ENCODE measurements around the gene MOB1B. TPM values are rescaled to one million over a fixed set of nuclear protein-coding genes. Genes with fewer than 3 reads are reported as not detected.
A peak's percentile ranks its signal among the peaks of the same experiment; 100 is the strongest.

Gene MOB1B
- total and polyA plus RNA-seq, 3 donors from 2014 or later, result 8.9 to 16.4 (median 15.0) TPM

DNA sequence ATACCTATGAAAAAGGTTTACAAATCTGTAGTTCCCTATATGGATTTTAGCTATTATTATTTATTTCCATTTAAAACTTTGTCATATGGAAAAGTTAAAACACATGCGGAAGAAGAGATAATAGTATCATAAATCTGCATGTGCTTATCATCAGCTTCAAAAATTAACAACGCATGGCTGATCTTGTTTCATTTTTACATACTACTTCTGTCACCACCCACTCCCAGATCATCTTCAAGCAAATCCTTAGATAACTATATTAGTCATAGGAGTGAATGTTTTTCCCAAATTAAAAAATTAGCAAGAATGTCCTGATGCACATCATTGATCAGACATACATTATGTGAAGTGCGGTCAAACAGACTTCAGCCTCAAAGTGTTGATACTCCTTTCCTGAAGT, 24.6 kb upstream of the MOB1B start:
- Histone ChIP-seq H3K9me3 (no peaks in the 10 kb centered on the region), H3K4me3 (no peak overlapping the region), H3K4me1 (no peaks in the 10 kb centered on the region), H3K27ac (no peak overlapping the region), H3K36me3 (ENCODE audit: low read depth, missing control alignments) (no peaks in the 10 kb centered on the region), H3K27me3 (no peaks in the 10 kb centered on the region)
- TF ChIP-seq CTCF (IDR thresholded peaks at IDR 0.05) (no peak), POLR2A (IDR thresholded peaks at IDR 0.05) (no peak)
- no peak for DNase-seq
- intact Hi-C loops (cut with DNase I; ENCODE audit: low total_unique reads), result no loop called here
- 71 to 82% methylated on average over 3 of the region's 3 CpGs for WGBS, 2 donors

GRCh38 chr4:70880739-70881138, 21.4 kb upstream of the MOB1B start:
- TF ChIP-seq POLR2A (IDR thresholded peaks at IDR 0.05) (no peak), CTCF (IDR thresholded peaks at IDR 0.05) (no peak)
- Histone ChIP-seq H3K9me3 (no peaks in the 10 kb centered on the region), H3K27ac (no peak overlapping the region), H3K27me3 (no peaks in the 10 kb centered on the region), H3K4me3 (no peak overlapping the region), H3K36me3 (ENCODE audit: low read depth, missing control alignments) (no peaks in the 10 kb centered on the region), H3K4me1 (no peaks in the 10 kb centered on the region)
- intact Hi-C loops (cut with DNase I; ENCODE audit: low total_unique reads), result no loop called here
- DNase-seq, result no peak
- 50 to 66% methylated on average over 3 of the region's 3 CpGs for WGBS, 2 donors

GRCh38 chr4:70885174-70885573, 17.0 kb upstream of the MOB1B start:
- intact Hi-C loops (cut with DNase I; ENCODE audit: low total_unique reads), result no loop called here
- WGBS, 2 donors, result 66 to 72% methylated on average over 6 of the region's 6 CpGs
- H3K4me3 ChIP-seq, result no peak overlapping the region
- no peaks in the 10 kb centered on the region for H3K9me3 ChIP-seq
- H3K27ac ChIP-seq, result no peak overlapping the region
- DNase-seq, result no peak
- no peaks in the 10 kb centered on the region for H3K27me3 ChIP-seq
- H3K36me3 ChIP-seq (ENCODE audit: low read depth, missing control alignments), result no peaks in the 10 kb centered on the region
- H3K4me1 ChIP-seq, result no peaks in the 10 kb centered on the region
- no peak for TF ChIP-seq POLR2A (IDR thresholded peaks at IDR 0.05)
- no peak for TF ChIP-seq CTCF (IDR thresholded peaks at IDR 0.05)

- no peak overlapping the region for H3K4me3 ChIP-seq
- H3K9me3 ChIP-seq, result no peaks in the 10 kb centered on the region
- H3K36me3 ChIP-seq (ENCODE audit: low read depth, missing control alignments), result no peaks in the 10 kb centered on the region
- WGBS, 2 donors, result 60 to 69% methylated on average over 11 of the region's 11 CpGs
- intact Hi-C loops (cut with DNase I; ENCODE audit: low total_unique reads), result no loop called here
- H3K27ac ChIP-seq, result no peak overlapping the region
- H3K27me3 ChIP-seq, result no peaks in the 10 kb centered on the region
- peaks cover 6% of the 10 kb centered on the region for H3K4me1 ChIP-seq
- TF ChIP-seq CTCF (IDR thresholded peaks at IDR 0.05) (no peak), POLR2A (IDR thresholded peaks at IDR 0.05) (no peak)
- peak; percentile 36 for DNase-seq
Measured at GRCh38 chr4:70892086-70892769, 9.9 kb upstream of the MOB1B start.

DNA sequence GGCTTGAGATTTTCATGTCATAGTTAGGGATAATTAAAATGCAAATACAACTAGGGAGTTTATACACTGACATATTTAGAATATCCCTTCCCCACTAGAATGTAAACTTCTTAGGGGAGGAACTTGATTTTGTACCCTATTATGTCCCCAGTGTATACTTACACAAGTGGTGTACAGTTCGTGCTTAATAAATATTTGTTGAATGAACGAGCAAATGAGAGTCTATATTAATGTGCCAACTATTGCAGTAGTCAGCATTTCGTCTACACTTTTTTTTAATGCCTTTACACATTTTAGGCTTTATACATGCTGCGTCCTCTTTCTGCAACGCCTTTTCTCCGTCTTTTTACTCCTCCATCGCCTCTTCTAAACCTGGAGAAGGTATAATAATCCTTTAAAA, 8.4 kb upstream of the MOB1B start:
- 67 to 76% methylated on average over 7 of the region's 7 CpGs for WGBS, 2 donors

More for the DNA sequence above, 8.4 kb upstream of the MOB1B start:
- intact Hi-C loops (cut with DNase I; ENCODE audit: low total_unique reads), result no loop called here
- Histone ChIP-seq H3K27me3 (no peaks in the 10 kb centered on the region), H3K36me3 (ENCODE audit: low read depth, missing control alignments) (no peaks in the 10 kb centered on the region), H3K4me1 (peaks cover 6% of the 10 kb centered on the region), H3K4me3 (no peak overlapping the region), H3K27ac (no peak overlapping the region), H3K9me3 (no peaks in the 10 kb centered on the region)
- TF ChIP-seq CTCF (IDR thresholded peaks at IDR 0.05) (no peak), POLR2A (IDR thresholded peaks at IDR 0.05) (no peak)
- DNase-seq, result no peak
